Fibroblast of lung (primary cell): Measurements from ENCODE around the gene YEATS4.

Experiments
- EZH2 ChIP-seq: IDR thresholded peaks from 2 replicates; pipeline ENCODE4 v1.5.1; 2012; ENCODE audit warnings: low read length, control low read depth, mild to moderate bottlenecking; ENCODE audit errors: missing control alignments
- TF ChIP-seq, protein P1 (sequence below), 2 donors: IDR thresholded peaks in 1 of 2; conservative IDR thresholded peaks in 1 of 2; 1 replicate in 1 of 2; 2 replicates in 1 of 2; pipeline ENCODE4 v1.5.1; 2011 to 2012; ENCODE audit warnings: low read length in 2 of 2, control low read depth in 1 of 2, inconsistent platforms in 1 of 2, low read depth in 1 of 2, mild to moderate bottlenecking in 1 of 2

DNA sequence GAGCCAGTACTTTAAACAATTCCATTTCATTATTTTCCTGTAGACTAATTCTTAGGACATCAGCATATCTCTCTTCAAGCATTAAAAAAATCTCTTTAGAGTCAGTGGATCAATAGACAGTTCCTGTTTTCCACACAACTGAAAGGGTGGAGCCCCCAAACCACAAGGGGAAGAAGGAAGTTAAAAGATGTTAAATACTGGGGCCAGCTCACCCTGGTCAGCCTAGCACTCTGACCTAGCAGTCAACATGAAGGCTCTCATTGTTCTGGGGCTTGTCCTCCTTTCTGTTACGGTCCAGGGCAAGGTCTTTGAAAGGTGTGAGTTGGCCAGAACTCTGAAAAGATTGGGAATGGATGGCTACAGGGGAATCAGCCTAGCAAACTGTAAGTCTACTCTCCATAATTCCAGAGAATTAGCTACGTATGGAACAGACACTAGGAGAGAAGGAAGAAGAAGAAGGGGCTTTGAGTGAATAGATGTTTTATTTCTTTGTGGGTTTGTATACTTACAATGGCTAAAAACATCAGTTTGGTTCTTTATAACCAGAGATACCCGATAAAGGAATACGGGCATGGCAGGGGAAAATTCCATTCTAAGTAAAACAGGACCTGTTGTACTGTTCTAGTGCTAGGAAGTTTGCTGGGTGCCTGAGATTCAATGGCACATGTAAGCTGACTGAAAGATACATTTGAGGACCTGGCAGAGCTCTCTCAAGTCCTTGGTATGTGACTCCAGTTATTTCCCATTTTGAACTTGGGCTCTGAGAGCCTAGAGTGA is 11.2 kb upstream of the YEATS4 start, which contains the start of gene LYZ:
- TF ChIP-seq, protein P1, sequence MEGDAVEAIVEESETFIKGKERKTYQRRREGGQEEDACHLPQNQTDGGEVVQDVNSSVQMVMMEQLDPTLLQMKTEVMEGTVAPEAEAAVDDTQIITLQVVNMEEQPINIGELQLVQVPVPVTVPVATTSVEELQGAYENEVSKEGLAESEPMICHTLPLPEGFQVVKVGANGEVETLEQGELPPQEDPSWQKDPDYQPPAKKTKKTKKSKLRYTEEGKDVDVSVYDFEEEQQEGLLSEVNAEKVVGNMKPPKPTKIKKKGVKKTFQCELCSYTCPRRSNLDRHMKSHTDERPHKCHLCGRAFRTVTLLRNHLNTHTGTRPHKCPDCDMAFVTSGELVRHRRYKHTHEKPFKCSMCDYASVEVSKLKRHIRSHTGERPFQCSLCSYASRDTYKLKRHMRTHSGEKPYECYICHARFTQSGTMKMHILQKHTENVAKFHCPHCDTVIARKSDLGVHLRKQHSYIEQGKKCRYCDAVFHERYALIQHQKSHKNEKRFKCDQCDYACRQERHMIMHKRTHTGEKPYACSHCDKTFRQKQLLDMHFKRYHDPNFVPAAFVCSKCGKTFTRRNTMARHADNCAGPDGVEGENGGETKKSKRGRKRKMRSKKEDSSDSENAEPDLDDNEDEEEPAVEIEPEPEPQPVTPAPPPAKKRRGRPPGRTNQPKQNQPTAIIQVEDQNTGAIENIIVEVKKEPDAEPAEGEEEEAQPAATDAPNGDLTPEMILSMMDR (conservative IDR thresholded peaks at IDR 0.05 in 1 of 2, IDR thresholded peaks at IDR 0.05 in 1 of 2; ENCODE audit: low read depth in 1 of 2, low read length in 2 of 2) = no peak
- TF ChIP-seq EZH2 = no peak
